PFSK-1 (cell line): ENCODE results near the gene BAZ2B.

Experiments
- FOXP2 ChIP-seq: optimal IDR thresholded peaks from 2 replicates; pipeline ENCODE3; 2011; ENCODE audit warnings: borderline replicate concordance, control low read depth, inconsistent platforms; ENCODE audit not compliant: insufficient read depth; ENCODE audit errors: extremely low read length, extremely low read depth
- POLR2AphosphoS5 ChIP-seq: IDR thresholded peaks from 2 replicates; pipeline ENCODE4 v1.6.1; 2012; ENCODE audit warnings: low read depth, mild to moderate bottlenecking, control low read depth, low read length, moderate library complexity
- SIN3A ChIP-seq: IDR thresholded peaks from 2 replicates; pipeline ENCODE4 v1.6.1; 2012; ENCODE audit warnings: mild to moderate bottlenecking, low read length, moderate library complexity, borderline replicate concordance; ENCODE audit not compliant: insufficient read depth
- TAF1 ChIP-seq: IDR thresholded peaks from 2 replicates; pipeline ENCODE4 v1.6.1; 2012; ENCODE audit warnings: low read length, control low read depth, borderline replicate concordance; ENCODE audit not compliant: insufficient read depth
- TF ChIP-seq, protein P1 (sequence below), 2 experiments: IDR thresholded peaks; 2 replicates each; pipeline versions ENCODE4 v1.6.1 to v1.8.0; 2011 to 2012; ENCODE audit warnings: low read depth in 2 of 2, low read length in 2 of 2, control low read depth in 1 of 2, inconsistent platforms in 1 of 2, mild to moderate bottlenecking in 1 of 2, moderate library complexity in 1 of 2; ENCODE audit not compliant: insufficient read depth in 1 of 2

BAZ2B gene

DNA sequence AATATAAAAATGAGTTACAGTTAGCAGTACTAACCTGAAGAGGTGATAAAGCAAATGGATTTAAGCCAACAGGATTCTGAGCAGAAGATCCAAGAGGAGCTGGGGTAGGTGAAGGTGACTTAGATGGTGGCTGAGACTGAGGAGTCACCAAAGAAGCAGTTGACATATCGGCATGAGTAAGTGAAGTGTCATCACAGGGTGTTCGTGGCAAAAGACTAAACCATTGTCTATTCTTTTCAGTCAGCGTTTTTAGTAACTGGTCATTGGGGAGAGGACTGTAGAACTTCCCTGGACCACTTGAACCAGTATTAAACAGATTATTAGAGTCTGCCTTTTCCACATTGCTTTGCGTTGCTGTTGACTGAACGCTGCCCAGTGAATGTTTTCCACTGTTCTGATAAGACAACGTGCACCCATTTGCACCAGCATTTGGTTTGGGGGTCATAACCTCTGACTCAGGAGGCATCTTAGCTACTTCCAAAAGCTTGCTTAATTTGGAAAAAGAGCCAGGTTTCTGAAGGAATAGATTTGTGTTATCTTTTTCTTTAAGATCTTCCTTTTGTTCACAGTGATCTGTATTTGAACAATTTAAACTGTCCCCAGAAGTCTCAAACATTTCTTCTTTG lies 266.6 kb downstream of the BAZ2B start:
- TF ChIP-seq, protein P1, sequence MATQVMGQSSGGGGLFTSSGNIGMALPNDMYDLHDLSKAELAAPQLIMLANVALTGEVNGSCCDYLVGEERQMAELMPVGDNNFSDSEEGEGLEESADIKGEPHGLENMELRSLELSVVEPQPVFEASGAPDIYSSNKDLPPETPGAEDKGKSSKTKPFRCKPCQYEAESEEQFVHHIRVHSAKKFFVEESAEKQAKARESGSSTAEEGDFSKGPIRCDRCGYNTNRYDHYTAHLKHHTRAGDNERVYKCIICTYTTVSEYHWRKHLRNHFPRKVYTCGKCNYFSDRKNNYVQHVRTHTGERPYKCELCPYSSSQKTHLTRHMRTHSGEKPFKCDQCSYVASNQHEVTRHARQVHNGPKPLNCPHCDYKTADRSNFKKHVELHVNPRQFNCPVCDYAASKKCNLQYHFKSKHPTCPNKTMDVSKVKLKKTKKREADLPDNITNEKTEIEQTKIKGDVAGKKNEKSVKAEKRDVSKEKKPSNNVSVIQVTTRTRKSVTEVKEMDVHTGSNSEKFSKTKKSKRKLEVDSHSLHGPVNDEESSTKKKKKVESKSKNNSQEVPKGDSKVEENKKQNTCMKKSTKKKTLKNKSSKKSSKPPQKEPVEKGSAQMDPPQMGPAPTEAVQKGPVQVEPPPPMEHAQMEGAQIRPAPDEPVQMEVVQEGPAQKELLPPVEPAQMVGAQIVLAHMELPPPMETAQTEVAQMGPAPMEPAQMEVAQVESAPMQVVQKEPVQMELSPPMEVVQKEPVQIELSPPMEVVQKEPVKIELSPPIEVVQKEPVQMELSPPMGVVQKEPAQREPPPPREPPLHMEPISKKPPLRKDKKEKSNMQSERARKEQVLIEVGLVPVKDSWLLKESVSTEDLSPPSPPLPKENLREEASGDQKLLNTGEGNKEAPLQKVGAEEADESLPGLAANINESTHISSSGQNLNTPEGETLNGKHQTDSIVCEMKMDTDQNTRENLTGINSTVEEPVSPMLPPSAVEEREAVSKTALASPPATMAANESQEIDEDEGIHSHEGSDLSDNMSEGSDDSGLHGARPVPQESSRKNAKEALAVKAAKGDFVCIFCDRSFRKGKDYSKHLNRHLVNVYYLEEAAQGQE (IDR thresholded peaks at IDR 0.05; ENCODE audit: insufficient read depth in 1 of 2, low read depth in 2 of 2, low read length in 2 of 2) = no peak
- TF ChIP-seq SIN3A (no peak), TAF1 (no peak), FOXP2 (no peak), POLR2AphosphoS5 (no peak)

DNA sequence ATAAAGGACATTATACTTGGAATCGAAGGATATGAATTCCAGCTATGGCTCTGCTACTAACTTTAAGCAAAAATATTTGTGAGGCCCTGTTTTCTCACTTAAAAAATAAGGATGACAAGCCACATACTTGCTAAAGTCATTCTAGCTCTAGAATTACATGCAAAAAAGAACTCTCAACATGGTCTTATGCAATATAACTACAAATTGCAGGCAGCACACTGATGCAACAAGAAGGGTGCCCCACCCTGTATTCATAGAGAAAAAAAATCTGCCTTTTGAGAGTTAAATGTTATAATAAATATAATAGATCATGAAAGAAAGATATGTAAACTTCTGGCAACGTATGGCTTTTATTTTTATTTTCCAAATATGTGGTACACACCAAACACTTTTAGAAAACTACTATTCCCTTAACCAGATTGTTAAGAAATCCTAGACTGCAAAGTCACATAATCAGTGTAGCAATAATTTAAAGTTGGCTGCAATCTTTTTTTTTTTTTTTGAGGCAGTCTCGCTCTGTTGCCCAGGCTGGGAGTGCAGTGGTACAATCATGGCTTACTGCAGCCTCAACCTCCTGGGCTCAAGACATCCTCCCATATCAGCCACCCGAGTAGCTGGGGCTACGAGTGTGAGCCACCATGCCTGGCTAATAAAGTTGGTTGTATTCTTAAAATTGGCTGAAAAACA lies 289.6 kb downstream of the BAZ2B start:
- TF ChIP-seq SIN3A = no peak
- TF ChIP-seq FOXP2 = no peak
- no peak for TF ChIP-seq TAF1
- TF ChIP-seq POLR2AphosphoS5 = no peak
- TF ChIP-seq, protein P1 (IDR thresholded peaks at IDR 0.05; ENCODE audit: insufficient read depth in 1 of 2, low read depth in 2 of 2, low read length in 2 of 2) = no peak

DNA sequence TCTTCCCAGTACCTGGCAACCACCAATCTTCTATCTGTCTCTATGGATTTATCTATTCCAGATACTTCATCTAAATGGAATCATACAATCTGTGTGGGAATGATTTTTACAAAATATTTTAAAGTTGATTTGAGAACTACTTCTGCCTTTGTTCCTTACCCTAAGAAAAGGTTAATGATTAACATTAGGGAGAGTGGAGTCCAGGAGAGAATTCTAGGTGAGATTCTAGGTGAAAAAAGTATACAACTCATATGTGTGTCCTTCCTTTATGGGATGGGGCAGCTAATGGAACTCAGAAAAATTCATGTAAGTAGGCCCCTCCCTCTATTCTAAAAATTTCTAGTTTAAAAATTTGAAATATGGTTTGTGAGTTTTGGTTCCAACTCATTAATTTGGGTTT lies 293.9 kb downstream of the BAZ2B start:
- no peak for TF ChIP-seq POLR2AphosphoS5
- no peak for TF ChIP-seq TAF1
- TF ChIP-seq FOXP2 = no peak
- no peak for TF ChIP-seq SIN3A
- TF ChIP-seq, protein P1 (IDR thresholded peaks at IDR 0.05; ENCODE audit: insufficient read depth in 1 of 2, low read depth in 2 of 2, low read length in 2 of 2) = no peak

DNA sequence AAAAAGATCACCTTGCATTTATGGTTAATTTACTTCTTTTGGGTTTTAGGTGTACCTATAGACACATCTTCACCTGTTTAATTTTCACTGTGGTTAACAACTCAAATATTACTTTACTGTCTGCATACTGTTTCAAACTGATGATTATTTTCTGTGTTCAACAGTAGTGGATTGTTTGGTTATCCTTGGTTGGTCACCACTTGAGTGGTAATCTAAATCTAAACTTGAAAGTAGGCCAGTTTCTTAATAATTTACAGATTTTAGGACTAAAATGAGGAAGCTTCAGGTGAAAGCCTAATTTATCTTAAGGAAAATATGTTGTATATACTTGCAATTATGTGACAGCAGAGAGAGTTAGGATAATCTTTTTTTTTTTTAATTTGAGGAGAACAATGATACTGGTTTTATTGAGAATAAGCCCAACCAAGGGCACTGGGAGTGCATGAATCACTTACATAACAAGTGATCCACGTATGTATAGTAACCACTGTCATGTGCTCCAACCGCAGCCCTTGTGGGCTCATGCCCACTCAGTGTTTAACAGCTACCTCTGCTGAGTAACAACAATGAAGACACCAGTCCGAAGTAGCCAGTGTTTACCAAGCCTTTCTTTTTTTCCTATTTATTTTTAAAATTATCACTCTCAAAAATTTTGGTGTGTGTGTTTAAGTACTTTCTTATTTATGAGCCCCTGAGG lies 298.8 kb downstream of the BAZ2B start:
- TF ChIP-seq POLR2AphosphoS5 = no peak
- TF ChIP-seq FOXP2 = no peak
- TF ChIP-seq TAF1 = no peak
- TF ChIP-seq, protein P1 (IDR thresholded peaks at IDR 0.05; ENCODE audit: insufficient read depth in 1 of 2, low read depth in 2 of 2, low read length in 2 of 2) = no peak
- no peak for TF ChIP-seq SIN3A
